ENCODE measurements around the gene EOLA2.
"Not testable (repeated sequence)": the region's sequence is repeated elsewhere in the genome, so short reads cannot be mapped to it uniquely, and the experiment has no call there.

GRCh38 chrX:149932970-149933369 is 5.3 kb downstream of the EOLA2 start:
- TF ChIP-seq TCF7L2 (IDR thresholded peaks at IDR 0.05; ENCODE audit: borderline replicate concordance, low read depth, low read length); ZNF416 (tag by site-specific recombination; IDR thresholded peaks at IDR 0.05): not testable (repeated sequence)
